Heart left ventricle (tissue), 13 donors: ENCODE data around the gene AMPD2.

Experiments
- CTCF ChIP-seq, 12 donors: fragments of 200-600 bp; sonication (generic) in 4 of 12; IDR thresholded peaks; one replicate each; pipeline versions ENCODE4 v1.5.0 to v1.8.0; 2018 to 2022; ENCODE audit warnings: antibody characterized with exemption in 12 of 12, mild to moderate bottlenecking in 5 of 12
- POLR2A ChIP-seq, 2 donors: fragments of 450-650 bp; IDR thresholded peaks; one replicate each; pipeline ENCODE4 v1.6.1; 2017; ENCODE audit warnings: antibody characterized with exemption in 2 of 2, mild to moderate bottlenecking in 2 of 2, moderate library complexity in 2 of 2
- donor health status: ischemic (EF 13 %, LVEDD 7.1; RV severe dilation, severe dysfunction).
- donor health status: DM: no; HTN: yes; CAD: no.
- donor health status: DM: no; HTN: no; CAD: no.
- donor health status: ischemic (EF 25% LVEDD 6.9; RV normal size, moderate dysfunction).
- donor health status: ischemic (EF 25% LVEDD 5.7; RV mildly dilated, moderate dysfunction).
- donor health status: ischemic (EF 35%, LVEDD 5.7; RV mildly dilated, moderate dysfunction).
- donor health status: nonischemic (EF 11% LVEDD 7.7; RV severe dilation, severe dysfunction).
- donor health status: DM: yes; HTN: yes; CAD: no.
- donor health status: PGD.
- donor health status: ischemic (EF 29% LVEDD 5.4; RV normal size, mild dysfunction).
- donor health status: nonischemic (EF 23%, LVEDD 6.1; RV moderate dilation, normal function).

GRCh38 chr1:109622137-109622892, 2.7 kb downstream of the AMPD2 start:
- TF ChIP-seq CTCF (IDR thresholded peaks at IDR 0.05) (no peak), POLR2A (IDR thresholded peaks at IDR 0.05) (no peak)
